ENCODE results near the gene FOXJ1.
"Not testable (repeated sequence)": the region's sequence is repeated elsewhere in the genome, so short reads cannot be mapped to it uniquely, and the experiment has no call there.

FOXJ1 gene

DNA sequence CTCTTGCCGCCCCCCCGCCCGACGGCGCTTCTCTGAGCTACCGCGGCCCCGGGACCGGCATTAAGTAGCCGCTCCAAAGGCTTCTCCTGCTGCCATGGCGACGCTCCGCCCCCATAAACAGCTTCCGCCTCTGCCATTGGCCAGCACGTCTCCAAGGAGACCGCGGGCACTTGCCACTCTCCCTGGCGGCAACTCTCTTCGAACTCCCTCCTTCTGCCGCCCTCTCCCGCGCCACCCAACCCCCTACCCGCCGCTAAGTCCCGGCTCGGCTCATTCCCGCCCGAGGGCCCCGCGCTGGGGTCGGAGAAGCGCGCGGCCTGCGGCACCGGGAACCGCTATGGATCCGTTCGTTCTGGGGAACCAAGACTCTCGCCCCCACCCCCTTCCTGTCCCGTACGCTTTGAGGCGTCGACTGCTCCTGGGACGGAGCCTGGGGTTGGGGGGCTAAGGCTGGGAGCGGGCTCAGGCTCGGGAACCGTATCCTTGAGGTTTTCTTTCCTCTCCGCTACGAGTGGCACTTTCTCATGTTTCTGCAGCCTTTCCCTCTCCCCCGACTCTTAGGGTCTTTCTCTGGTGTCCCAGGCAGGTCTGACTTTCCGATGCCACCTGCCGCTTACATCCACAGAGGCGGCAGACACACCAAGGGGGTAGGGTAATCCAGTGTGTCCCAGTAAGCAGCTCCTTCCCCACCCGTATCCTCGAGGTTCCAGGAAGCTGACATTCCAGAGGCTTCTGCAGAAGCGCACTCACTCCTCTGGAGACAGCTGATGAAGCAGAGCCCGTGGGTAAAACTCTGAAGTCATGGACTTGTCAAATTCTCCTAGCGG, at the start of gene FOXJ1:
FOXJ1 (minus strand) TSS at position 34 of the 827 bp plus-strand sequence. CDS start 850 bp downstream, outside the sequence.
- ChIA-PET CTCF (interaction anchor here (0.8 to 3.1 kb wide), 14 partner anchors 8 to 257 kb away, joined by 3 to 26 read pairs (median 4); no protein-coding TSS in a partner anchor), POLR2A (no interaction called here)
- H3K4me3 ChIP-seq (ENCODE audit: low read depth, low read length): peak within 1 kb of the TSS; percentile 57

DNA sequence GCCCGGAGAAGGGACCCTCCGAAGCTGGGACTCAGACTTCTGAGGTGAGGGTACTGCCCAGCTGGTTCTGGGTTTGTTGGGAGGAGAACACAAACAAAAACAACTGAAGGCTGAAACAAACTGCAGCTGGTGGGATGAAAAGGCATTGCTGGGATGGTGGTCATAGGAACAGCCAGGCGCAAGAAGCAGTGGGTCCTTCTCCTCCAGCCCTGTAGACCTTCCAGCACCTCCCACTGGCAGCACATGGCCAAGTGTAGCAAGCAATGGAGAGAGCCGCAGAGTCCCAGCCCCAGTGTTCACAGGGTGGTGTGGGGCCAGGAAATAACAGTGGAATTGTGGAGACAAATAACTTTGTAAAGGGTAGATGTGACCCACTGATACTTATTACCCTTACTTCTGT, 48.7 kb upstream of the FOXJ1 start:
- no peak for TF ChIP-seq CTCF (IDR thresholded peaks at IDR 0.05; ENCODE audit: insufficient read depth, low read length, missing control alignments)
- ChIA-PET POLR2A (no interaction called here), CTCF (interaction anchor here (1.1 to 7.5 kb wide), 4 partner anchors 10 to 90 kb away, joined by 3 to 77 read pairs (median 4); no protein-coding TSS in a partner anchor)
- H3K4me3 ChIP-seq (ENCODE audit: low read depth, low read length): no peak overlapping the region
- no peak for DNase-seq (ENCODE audit: low read depth, low spot score)

More for the DNA sequence above, at the start of gene FOXJ1:
- TF ChIP-seq CTCF (IDR thresholded peaks at IDR 0.05; ENCODE audit: insufficient read depth, low read length, missing control alignments): no peak
- peak; percentile 2 for DNase-seq (ENCODE audit: low read depth, low spot score)

- POLR2A ChIA-PET: no interaction called here
- no peak for DNase-seq (ENCODE audit: low read depth, low spot score)
- CTCF ChIA-PET: interaction anchor here (0.8 to 7.5 kb wide), 5 partner anchors 9 to 185 kb away, joined by 3 to 77 read pairs (median 4); no protein-coding TSS in a partner anchor
- H3K4me3 ChIP-seq (ENCODE audit: low read depth, low read length): no peak overlapping the region
- no peak for TF ChIP-seq CTCF (IDR thresholded peaks at IDR 0.05; ENCODE audit: insufficient read depth, low read length, missing control alignments)
Observed at GRCh38 chr17:76189247-76189646, 48.2 kb upstream of the FOXJ1 start.

DNA sequence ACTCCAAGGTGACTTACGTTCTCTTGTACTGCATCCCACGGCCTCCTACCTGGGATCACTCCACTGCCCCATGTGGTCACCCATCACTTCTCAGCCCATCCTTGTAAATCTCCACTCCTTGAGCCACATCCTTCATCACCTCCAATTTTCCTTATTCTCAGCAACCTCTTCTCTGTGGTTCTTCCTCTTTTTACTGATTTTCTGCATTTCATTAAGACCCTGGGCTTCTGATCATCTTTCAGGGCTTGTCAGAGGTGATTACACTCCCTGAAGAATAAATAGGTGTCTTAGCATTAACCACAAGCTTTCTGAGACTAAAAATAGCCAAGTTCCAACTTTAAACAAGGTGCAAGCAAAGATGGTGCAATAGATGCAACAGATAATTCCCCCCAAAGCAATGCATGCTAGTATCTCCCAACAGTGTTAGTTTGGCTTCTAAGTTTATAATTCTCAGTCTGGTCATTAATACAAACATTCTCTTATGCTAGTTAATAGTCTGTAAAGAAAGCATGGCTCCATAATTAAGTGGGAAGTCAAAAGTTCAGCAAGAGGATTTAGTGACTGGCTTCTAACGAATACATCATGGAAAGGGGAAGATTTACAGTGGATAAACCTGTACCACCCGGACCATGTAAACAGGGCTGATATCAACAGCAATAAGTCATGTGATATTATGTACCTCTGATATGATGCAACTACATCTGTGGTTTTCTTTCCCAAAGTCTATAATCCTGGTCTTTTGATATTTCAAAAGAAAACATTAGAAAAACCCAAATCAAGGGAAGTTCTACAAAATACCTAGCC, 47.4 kb upstream of the FOXJ1 start:
- no peak for TF ChIP-seq CTCF (IDR thresholded peaks at IDR 0.05; ENCODE audit: insufficient read depth, low read length, missing control alignments)
- POLR2A ChIA-PET: no interaction called here
- CTCF ChIA-PET: interaction anchor here (0.8 to 7.5 kb wide), 5 partner anchors 9 to 184 kb away, joined by 3 to 77 read pairs (median 4); no protein-coding TSS in a partner anchor
- H3K4me3 ChIP-seq (ENCODE audit: low read depth, low read length): no peak overlapping the region
- no peak for DNase-seq (ENCODE audit: low read depth, low spot score)

- H3K4me3 ChIP-seq (ENCODE audit: low read depth, low read length); POLR2A ChIA-PET; DNase-seq (ENCODE audit: low read depth, low spot score): not testable (repeated sequence)
- CTCF ChIA-PET: interaction anchor here (1.9 to 7.5 kb wide), 2 partner anchors 7 to 30 kb away, joined by 4 to 77 read pairs; no protein-coding TSS in a partner anchor
Observed at GRCh38 chr17:76186774-76187173, 45.7 kb upstream of the FOXJ1 start.

- POLR2A ChIA-PET: no interaction called here
- no peak for DNase-seq (ENCODE audit: low read depth, low spot score)
- TF ChIP-seq CTCF (IDR thresholded peaks at IDR 0.05; ENCODE audit: insufficient read depth, low read length, missing control alignments): no peak
- CTCF ChIA-PET: interaction anchor here (0.8 to 7.3 kb wide), 10 partner anchors 15 to 280 kb away, joined by 3 to 137 read pairs (median 5); partner anchors contain the start of gene MRPL38
- no peak overlapping the region for H3K4me3 ChIP-seq (ENCODE audit: low read depth, low read length)
Observed at GRCh38 chr17:76184290-76184689, 43.2 kb upstream of the FOXJ1 start.
